Esophagus squamous epithelium (tissue), 4 donors: ENCODE data around the gene KRT1. TPM values are rescaled to one million over a fixed set of nuclear protein-coding genes. Genes with fewer than 3 reads are reported as not detected.

Experiments
- total RNA-seq, 4 donors: library from RNA; depleted of rRNA; stranded (reverse); fragments of >200 nt; gene quantifications; one replicate each; pipeline ENCODE4 v1.1.0, GENCODE V29; 2016

The KRT1 gene
- total RNA-seq, 4 donors from 2014 or later: 0.19 to 43.7 (median 2.4) TPM

Other genes starting within 250 kb of the KRT1 start
- gene KRT75, start 246.0 kb downstream of the KRT1 start, total RNA-seq: under 1 TPM in 1 of 4 donors, not detected in 3; 0.44 TPM
- 1,000 to 10,000 TPM in 3 of 4 donors, 100 to 1,000 TPM in 1; 308 to 3,585 (median 1,609) TPM for gene KRT6B, start 228.3 kb downstream of the KRT1 start, total RNA-seq
- 1,000 to 10,000 TPM in 3 of 4 donors, 10 to 100 TPM in 1; 99.0 to 3,532 (median 1,742) TPM for gene KRT6C, start 206.6 kb downstream of the KRT1 start, total RNA-seq
- over 10,000 TPM in 3 of 4 donors, 1,000 to 10,000 TPM in 1; 1,263 to 22,053 (median 17,717) TPM for gene KRT6A, start 187.2 kb downstream of the KRT1 start, total RNA-seq
- over 10,000 TPM in 1 of 4 donors, 1,000 to 10,000 TPM in 3; 7,921 to 12,107 (median 9,375) TPM for gene KRT5, start 160.0 kb downstream of the KRT1 start, total RNA-seq
- gene KRT71, start 127.3 kb downstream of the KRT1 start, total RNA-seq: not detected
- gene KRT74, start 106.6 kb downstream of the KRT1 start, total RNA-seq: 1 to 10 TPM in 1 of 4 donors, under 1 TPM in 1, not detected in 2; 0.19 to 6.7 TPM
- gene KRT72, start 78.9 kb downstream of the KRT1 start, total RNA-seq: not detected
- under 1 TPM in 1 of 4 donors, not detected in 3; 0.15 TPM for gene KRT73, start 61.8 kb downstream of the KRT1 start, total RNA-seq
- under 1 TPM in 2 of 4 donors, not detected in 2; 0.95 to 0.99 TPM for gene KRT2, start 28.2 kb downstream of the KRT1 start, total RNA-seq
- gene KRT77, start 23.1 kb upstream of the KRT1 start, total RNA-seq: not detected
- not detected for gene KRT76, start 96.9 kb upstream of the KRT1 start, total RNA-seq
- 1 to 10 TPM in 2 of 4 donors, under 1 TPM in 2; 0.57 to 1.6 (median 0.86) TPM for gene KRT3, start 115.7 kb upstream of the KRT1 start, total RNA-seq
- gene KRT4, start 133.7 kb upstream of the KRT1 start, total RNA-seq: over 10,000 TPM in 2 of 4 donors, 1,000 to 10,000 TPM in 2; 3,147 to 27,876 (median 8,563) TPM
- gene KRT79, start 153.9 kb upstream of the KRT1 start, total RNA-seq: 1 to 10 TPM in 1 of 4 donors, not detected in 3; 1.8 TPM
- 100 to 1,000 TPM; 194 to 481 (median 307) TPM for gene KRT78, start 168.6 kb upstream of the KRT1 start, total RNA-seq
- 10 to 100 TPM; 27.2 to 50.2 (median 38.2) TPM for gene KRT8, start 224.7 kb upstream of the KRT1 start, total RNA-seq